Neuronal stem cell (in vitro differentiated cells): ENCODE data around the gene CELF4.

Source experiments
- DNase-seq: peaks from one replicate; pipeline ENCODE4 v3.0.0-alpha.2; 2013; ENCODE audit warnings: low spot score
- H2AFZ ChIP-seq: one replicate; pipeline ENCODE4 v1.6.1; 2013; ENCODE audit warnings: mild to moderate bottlenecking, low read length, inconsistent platforms
- H2AK5ac ChIP-seq: 2 replicates; pipeline ENCODE4 v1.6.1; 2013; ENCODE audit warnings: low read depth, mild to moderate bottlenecking, inconsistent platforms, low read length, moderate library complexity, mixed read lengths
- H2BK120ac ChIP-seq: 2 replicates; pipeline ENCODE4 v1.6.1; 2013; ENCODE audit warnings: low read depth, mild to moderate bottlenecking, inconsistent platforms, low read length, moderate library complexity, mixed read lengths
- H2BK12ac ChIP-seq: one replicate; pipeline ENCODE4 v1.6.1; 2013; ENCODE audit warnings: low read length, inconsistent platforms
- H2BK15ac ChIP-seq: 2 replicates; pipeline ENCODE4 v1.6.1; 2013; ENCODE audit warnings: mild to moderate bottlenecking, low read length, inconsistent platforms, mixed read lengths
- H2BK5ac ChIP-seq: one replicate; pipeline ENCODE4 v1.6.1; 2013; ENCODE audit warnings: inconsistent platforms, mild to moderate bottlenecking, low read length, moderate library complexity
- H3K14ac ChIP-seq: one replicate; pipeline ENCODE4 v1.6.1; 2013; ENCODE audit warnings: low read length, inconsistent platforms
- H3K18ac ChIP-seq: 2 replicates; pipeline ENCODE4 v1.6.1; 2013; ENCODE audit warnings: low read length, inconsistent platforms
- H3K23ac ChIP-seq: 2 replicates; pipeline ENCODE4 v1.6.1; 2013; ENCODE audit warnings: low read depth, mild to moderate bottlenecking, mixed read lengths, low read length, inconsistent platforms; ENCODE audit not compliant: poor library complexity
- H3K27ac ChIP-seq: replicated peaks from 3 replicates; pipeline ENCODE4 v1.5.1; 2013; ENCODE audit warnings: low read length, inconsistent platforms
- H3K27me3 ChIP-seq, 3 experiments: 2 replicates each; pipeline ENCODE4 v1.6.1; 2013; ENCODE audit warnings: low read length in 3 of 3, mild to moderate bottlenecking in 2 of 3, inconsistent platforms in 1 of 3, low read depth in 1 of 3, mixed read lengths in 1 of 3, moderate library complexity in 1 of 3; ENCODE audit not compliant: control insufficient read depth in 3 of 3, insufficient read depth in 3 of 3
- H3K36me3 ChIP-seq, 2 donors: replicated peaks in 1 of 2; 2 replicates each; pipeline ENCODE4 v1.6.1; 2013; ENCODE audit warnings: low read length in 2 of 2; ENCODE audit not compliant: control insufficient read depth in 2 of 2, insufficient read depth in 2 of 2
- H3K4ac ChIP-seq: 2 replicates; pipeline ENCODE4 v1.6.1; 2013; ENCODE audit warnings: inconsistent platforms, mild to moderate bottlenecking, low read length, moderate library complexity
- H3K4me1 ChIP-seq, 2 donors: 1 replicate in 1 of 2; 2 replicates in 1 of 2; pipeline ENCODE4 v1.6.1; 2013; ENCODE audit warnings: low read length in 2 of 2, low read depth in 1 of 2; ENCODE audit not compliant: control insufficient read depth in 2 of 2, insufficient read depth in 1 of 2
- H3K4me2 ChIP-seq: one replicate; pipeline ENCODE4 v1.6.1; 2013; ENCODE audit warnings: mild to moderate bottlenecking, low read length, inconsistent platforms; ENCODE audit not compliant: insufficient read depth, poor library complexity, severe bottlenecking
- H3K4me3 ChIP-seq, 2 donors: 2 replicates each; pipeline ENCODE4 v1.5.1; 2013; ENCODE audit warnings: low read length in 2 of 2, mild to moderate bottlenecking in 2 of 2, inconsistent platforms in 1 of 2, moderate library complexity in 1 of 2
- H3K79me1 ChIP-seq: one replicate; pipeline ENCODE4 v1.6.1; 2013; ENCODE audit warnings: low read depth, mild to moderate bottlenecking, inconsistent platforms, low read length, moderate library complexity
- H3K9ac ChIP-seq: one replicate; pipeline ENCODE4 v1.6.1; 2013; ENCODE audit warnings: mild to moderate bottlenecking, low read depth, low read length, inconsistent platforms; ENCODE audit not compliant: poor library complexity
- H3K9me3 ChIP-seq, 2 donors: replicated peaks in 1 of 2; 2 replicates each; pipeline versions ENCODE3 to v1.6.1; 2013; ENCODE audit warnings: low read length in 2 of 2, mild to moderate bottlenecking in 2 of 2, inconsistent platforms in 1 of 2, low read depth in 1 of 2, mixed read lengths in 1 of 2, moderate library complexity in 1 of 2; ENCODE audit not compliant: control insufficient read depth in 2 of 2, insufficient read depth in 1 of 2
- H4K8ac ChIP-seq: one replicate; pipeline ENCODE4 v1.6.1; 2013; ENCODE audit warnings: low read depth, mild to moderate bottlenecking, inconsistent platforms, low read length, moderate library complexity
- H4K91ac ChIP-seq: one replicate; pipeline ENCODE4 v1.6.1; 2013; ENCODE audit warnings: low read length, low read depth, mild to moderate bottlenecking, inconsistent platforms; ENCODE audit not compliant: poor library complexity
- WGBS, 2 donors: extraction: QIAGEN DNeasy Blood & Tissue Kit; methylation state at CpG; one replicate each; pipeline ENCODE4 v1.1.7; 2013; ENCODE audit warnings: missing lambda C conversion rate in 2 of 2, mixed read lengths in 1 of 2; ENCODE audit not compliant: insufficient read length in 2 of 2, insufficient replicate concordance in 1 of 2; ENCODE audit errors: extremely low coverage in 2 of 2; 5-methylcytosine and 5-hydroxymethylcytosine counted together

The CELF4 gene

GRCh38 chr18:37219257-37219656, 346.3 kb downstream of the CELF4 start:
- no peak overlapping the region for H3K27ac ChIP-seq
- H3K18ac ChIP-seq: no peak overlapping the region
- H4K91ac ChIP-seq: no peak overlapping the region
- no peaks in the 10 kb centered on the region for H3K36me3 ChIP-seq
- no peak overlapping the region for H2BK15ac ChIP-seq
- DNase-seq: no peak
- no peak overlapping the region for H3K4ac ChIP-seq
- peak overlapping the region; percentile 79 for H2AK5ac ChIP-seq
- no peak overlapping the region for H3K4me3 ChIP-seq
- no peaks in the 10 kb centered on the region for H3K9me3 ChIP-seq
- no peak overlapping the region for H4K8ac ChIP-seq
- no peak overlapping the region for H3K9ac ChIP-seq
- H3K79me1 ChIP-seq: no peaks in the 10 kb centered on the region
- no peak overlapping the region for H2AFZ ChIP-seq
- no peaks in the 10 kb centered on the region for H3K27me3 ChIP-seq
- no CpG with 5 or more reads among the region's 7 CpGs for WGBS, 2 donors
- H2BK5ac ChIP-seq: no peak overlapping the region
- H2BK120ac ChIP-seq: no peak overlapping the region
- no peak overlapping the region for H3K14ac ChIP-seq
- no peak overlapping the region for H2BK12ac ChIP-seq
- no peak overlapping the region for H3K4me2 ChIP-seq
- H3K23ac ChIP-seq: no peak overlapping the region
- no peaks in the 10 kb centered on the region for H3K4me1 ChIP-seq

- no CpG with 5 or more reads among the region's 2 CpGs for WGBS, 2 donors
- peak; percentile 8 for DNase-seq
- no peak overlapping the region for H3K23ac ChIP-seq
Observed at GRCh38 chr18:37218022-37218590, 347.5 kb downstream of the CELF4 start.

DNA sequence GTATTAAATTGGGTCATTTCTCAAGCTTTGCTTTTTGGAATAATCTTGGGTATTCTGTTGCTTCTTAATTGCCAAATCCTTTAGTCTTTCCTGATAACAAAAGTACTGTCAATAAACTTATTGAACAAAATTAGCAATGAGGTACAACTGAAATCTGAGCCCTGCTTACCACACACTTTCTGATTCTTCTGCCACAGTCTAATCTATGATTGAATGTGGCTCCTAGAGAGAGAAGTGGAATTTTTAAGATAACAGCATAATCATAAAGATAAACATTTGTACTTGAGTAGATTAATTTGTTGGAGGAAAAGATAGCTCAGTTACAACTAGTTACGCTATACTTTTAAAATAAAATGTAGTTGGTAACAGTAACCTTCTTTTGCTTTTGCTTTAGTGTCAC, 354.8 kb downstream of the CELF4 start:
- Histone ChIP-seq H2BK5ac (no peak overlapping the region), H4K8ac (no peak overlapping the region), H2AFZ (no peak overlapping the region), H3K14ac (no peak overlapping the region), H2BK12ac (no peak overlapping the region), H3K4me3 (no peak overlapping the region), H3K23ac (no peak overlapping the region), H2BK15ac (no peak overlapping the region), H2BK120ac (no peak overlapping the region), H3K4ac (no peak overlapping the region), H3K9me3 (no peaks in the 10 kb centered on the region), H2AK5ac (no peak overlapping the region), H3K4me2 (no peak overlapping the region), H3K27me3 (no peaks in the 10 kb centered on the region), H4K91ac (no peak overlapping the region), H3K4me1 (no peaks in the 10 kb centered on the region), H3K18ac (no peak overlapping the region), H3K36me3 (no peaks in the 10 kb centered on the region), H3K79me1 (no peaks in the 10 kb centered on the region), H3K9ac (no peak overlapping the region), H3K27ac (no peak overlapping the region)
- no CpG with 5 or more reads among the region's 1 CpG for WGBS, 2 donors
- DNase-seq: no peak

More at GRCh38 chr18:37218022-37218590, 347.5 kb downstream of the CELF4 start:
- Histone ChIP-seq H3K27me3 (no peaks in the 10 kb centered on the region), H2AK5ac (no peak overlapping the region), H2BK12ac (no peak overlapping the region), H3K18ac (no peak overlapping the region), H3K9me3 (no peaks in the 10 kb centered on the region), H3K4me2 (no peak overlapping the region), H3K27ac (no peak overlapping the region), H3K14ac (no peak overlapping the region), H3K36me3 (no peaks in the 10 kb centered on the region), H3K4me1 (no peaks in the 10 kb centered on the region), H4K91ac (no peak overlapping the region), H2BK120ac (no peak overlapping the region), H2BK5ac (no peak overlapping the region), H3K79me1 (no peaks in the 10 kb centered on the region), H3K9ac (no peak overlapping the region), H2AFZ (no peak overlapping the region), H3K4ac (no peak overlapping the region), H4K8ac (no peak overlapping the region), H2BK15ac (no peak overlapping the region), H3K4me3 (no peak overlapping the region)

GRCh38 chr18:37207343-37207742, 358.3 kb downstream of the CELF4 start:
- Histone ChIP-seq H4K91ac (no peak overlapping the region), H3K36me3 (no peaks in the 10 kb centered on the region), H2AFZ (no peak overlapping the region), H3K23ac (no peak overlapping the region), H3K27ac (no peak overlapping the region), H3K27me3 (no peaks in the 10 kb centered on the region), H3K18ac (no peak overlapping the region), H3K9me3 (peaks cover 0 to 2% of the 10 kb centered on the region in 2 donors), H2AK5ac (no peak overlapping the region), H2BK15ac (no peak overlapping the region), H3K9ac (no peak overlapping the region), H3K4ac (no peak overlapping the region), H3K4me1 (no peaks in the 10 kb centered on the region), H3K4me3 (no peak overlapping the region), H2BK12ac (no peak overlapping the region), H2BK5ac (no peak overlapping the region), H3K4me2 (no peak overlapping the region), H3K79me1 (no peaks in the 10 kb centered on the region), H2BK120ac (no peak overlapping the region), H3K14ac (no peak overlapping the region), H4K8ac (no peak overlapping the region)
- no CpG with 5 or more reads among the region's 1 CpG for WGBS, 2 donors
- no peak for DNase-seq
